Uterus (tissue), 2 donors: ENCODE measurements around the gene KREMEN1.

Source experiments
- CTCF ChIP-seq, 4 experiments: fragments of 200-600 bp in 2 of 4; fragments of 450-650 bp in 2 of 4; sonication (generic) in 2 of 4; IDR thresholded peaks; one replicate each; pipeline ENCODE4 v1.5.1; 2016 to 2019; ENCODE audit warnings: antibody characterized with exemption in 4 of 4, mild to moderate bottlenecking in 2 of 4, moderate library complexity in 1 of 4
- POLR2A ChIP-seq, 2 donors: fragments of 450-650 bp; IDR thresholded peaks; one replicate each; pipeline ENCODE4 v1.6.1; 2016; ENCODE audit warnings: antibody characterized with exemption in 2 of 2, mild to moderate bottlenecking in 1 of 2, moderate library complexity in 1 of 2

- TF ChIP-seq CTCF (IDR thresholded peaks at IDR 0.05): no peak
- no peak for TF ChIP-seq POLR2A (IDR thresholded peaks at IDR 0.05)
These were observed 49.2 kb downstream of the KREMEN1 start for GRCh38 chr22:29122041-29122440.
